Measurements from ENCODE around the gene BMS1. TPM values are rescaled to one million over a fixed set of nuclear protein-coding genes. Genes with fewer than 3 reads are reported as not detected.

The BMS1 gene
- total and polyA plus RNA-seq, 2 of the 4 experiments (the other 2 are of a cell fraction) = 7.5 to 22.9 TPM

- Histone ChIP-seq H3K9ac (ENCODE audit: low read depth, low read length) (no peak overlapping the region), H3K56ac (ENCODE audit: extremely low read depth, insufficient read depth, low read length) (no peak overlapping the region), H2AFZ (replicated peaks; ENCODE audit: low read length, poor library complexity) (no peak overlapping the region), H4K5ac (ENCODE audit: low read depth, low read length) (no peak overlapping the region), H3K4me2 (ENCODE audit: low read depth, low read length) (no peak overlapping the region), H3K9me3 (ENCODE audit: control insufficient read depth, insufficient read depth, low read length) (no peaks in the 10 kb centered on the region), H3K27ac (ENCODE audit: insufficient read depth, low read length) (no peak overlapping the region), H3K14ac (replicated peaks; ENCODE audit: low read depth, low read length) (no peak overlapping the region), H3K18ac (ENCODE audit: low read depth, low read length) (no peak overlapping the region), H3K4ac (ENCODE audit: low read depth, low read length) (no peak overlapping the region), H3K4me3 (ENCODE audit: insufficient read depth, low read depth, low read length) (no peak overlapping the region), H3K23ac (ENCODE audit: low read depth, low read length) (no peak overlapping the region), H3K4me1 (ENCODE audit: control insufficient read depth, insufficient read depth, low read length) (no peaks in the 10 kb centered on the region), H2AK5ac (ENCODE audit: low read depth, low read length) (no peak overlapping the region), H4K91ac (ENCODE audit: insufficient read depth, low read depth, low read length) (no peak overlapping the region), H3K79me1 (ENCODE audit: low read depth in 1 of 2, low read length in 2 of 2) (no peaks in the 10 kb centered on the region), H2BK15ac (ENCODE audit: low read depth, low read length) (no peak overlapping the region), H2BK120ac (ENCODE audit: low read depth, low read length) (no peak overlapping the region), H2BK5ac (ENCODE audit: low read depth, low read length, poor library complexity, severe bottlenecking) (no peak overlapping the region), H4K8ac (ENCODE audit: low read depth in 2 of 2, low read length in 2 of 2) (no peak overlapping the region), H3K27me3 (ENCODE audit: control insufficient read depth, insufficient read depth, low read length) (peaks cover 19% of the 10 kb centered on the region), H4K20me1 (ENCODE audit: insufficient read depth, low read length) (no peaks in the 10 kb centered on the region), H2BK20ac (ENCODE audit: low read depth, low read length) (no peak overlapping the region), H2AK9ac (replicated peaks; ENCODE audit: low read depth, low read length, poor library complexity) (no peak overlapping the region), H3K9me1 (ENCODE audit: insufficient read depth, low read length) (no peaks in the 10 kb centered on the region), H3K36me3 (ENCODE audit: control insufficient read depth, insufficient read depth, low read length) (no peaks in the 10 kb centered on the region)
- TF ChIP-seq MXI1 (IDR thresholded peaks at IDR 0.05; ENCODE audit: borderline replicate concordance, low read depth, low read length) = no peak
- no peak for TF ChIP-seq ELK1 (IDR thresholded peaks at IDR 0.05; ENCODE audit: borderline replicate concordance, low read depth, low read length)
- no peak for TF ChIP-seq MAFK (IDR thresholded peaks at IDR 0.05; ENCODE audit: low read depth, low read length)
- TF ChIP-seq CTCF (conservative IDR thresholded peaks at IDR 0.05; ENCODE audit: low read depth, low read length) = no peak
- TF ChIP-seq RCOR1 (IDR thresholded peaks at IDR 0.05; ENCODE audit: insufficient replicate concordance, low read length) = no peak
- no peak for TF ChIP-seq CEBPB (IDR thresholded peaks at IDR 0.05; ENCODE audit: low read depth, low read length)
- TF ChIP-seq NFE2L2 (IDR thresholded peaks at IDR 0.05; ENCODE audit: low read depth, low read length) = no peak
- TF ChIP-seq CHD1 (IDR thresholded peaks at IDR 0.05; ENCODE audit: low read depth, low read length) = no peak
- TF ChIP-seq BHLHE40 (IDR thresholded peaks at IDR 0.05; ENCODE audit: low read depth, low read length) = no peak
- TF ChIP-seq RFX5 (IDR thresholded peaks at IDR 0.05; ENCODE audit: low read depth, low read length) = no peak
- TF ChIP-seq USF2 (IDR thresholded peaks at IDR 0.05; ENCODE audit: low read depth, low read length) = no peak
- no peak for TF ChIP-seq POLR2A (IDR thresholded peaks at IDR 0.05; ENCODE audit: low read depth, low read length)
- no peak for TF ChIP-seq SMC3 (IDR thresholded peaks at IDR 0.05; ENCODE audit: low read depth, low read length)
- TF ChIP-seq FOS (IDR thresholded peaks at IDR 0.05; ENCODE audit: low read depth, low read length) = no peak
- POLR2A ChIA-PET (ENCODE audit: unreplicated experiment) = no interaction called here
- WGBS, 2 experiments (ENCODE audit: extremely low coverage in 2 of 2, insufficient read length in 1 of 2) = 0% methylated on average over 1 of the region's 9 CpGs; no CpG with 5 or more reads in 1 of the 2 experiments
- dilution Hi-C loops (cut with HindIII; ENCODE audit: low sequenced_read_pairs, unreplicated experiment) = no loop called here
- in situ Hi-C loops (cut with MboI; ENCODE audit: low sequenced_read_pairs) = no loop called here
- intact Hi-C loops (cut with micrococcal nuclease) = loop anchor here (10.0 kb wide), 1 partner anchor 694 kb away; no protein-coding TSS in a partner anchor
- BruUV-seq (replicated peaks) = no TSS peak
- CTCF ChIA-PET = no interaction called here
- ATAC-seq (ENCODE audit: low read depth) = no peak
- no peak for DNase-seq
Measured at GRCh38 chr10:42868530-42868929, 85.9 kb downstream of the BMS1 start.

Measured in IMR-90 (cell line).